GM21390 (cell line): ENCODE measurements around the gene PROM2.

Experiments used
- ATAC-seq: cut with Tn5 transposase; IDR thresholded peaks from one replicate; pipeline ENCODE4 v1.9.1; 2021; ENCODE audit not compliant: unreplicated experiment

PROM2 gene

GRCh38 chr2:95319481-95320343 lies 45.5 kb downstream of the PROM2 start:
- ATAC-seq = no peak

GRCh38 chr2:95320344-95320712 lies 46.1 kb downstream of the PROM2 start:
- ATAC-seq = no peak

GRCh38 chr2:95320986-95321767 lies 46.9 kb downstream of the PROM2 start:
- ATAC-seq = no peak

GRCh38 chr2:95323347-95324155 lies 49.3 kb downstream of the PROM2 start:
- ATAC-seq = no peak

GRCh38 chr2:95325026-95325425 lies 50.8 kb downstream of the PROM2 start:
- ATAC-seq = no peak

DNA sequence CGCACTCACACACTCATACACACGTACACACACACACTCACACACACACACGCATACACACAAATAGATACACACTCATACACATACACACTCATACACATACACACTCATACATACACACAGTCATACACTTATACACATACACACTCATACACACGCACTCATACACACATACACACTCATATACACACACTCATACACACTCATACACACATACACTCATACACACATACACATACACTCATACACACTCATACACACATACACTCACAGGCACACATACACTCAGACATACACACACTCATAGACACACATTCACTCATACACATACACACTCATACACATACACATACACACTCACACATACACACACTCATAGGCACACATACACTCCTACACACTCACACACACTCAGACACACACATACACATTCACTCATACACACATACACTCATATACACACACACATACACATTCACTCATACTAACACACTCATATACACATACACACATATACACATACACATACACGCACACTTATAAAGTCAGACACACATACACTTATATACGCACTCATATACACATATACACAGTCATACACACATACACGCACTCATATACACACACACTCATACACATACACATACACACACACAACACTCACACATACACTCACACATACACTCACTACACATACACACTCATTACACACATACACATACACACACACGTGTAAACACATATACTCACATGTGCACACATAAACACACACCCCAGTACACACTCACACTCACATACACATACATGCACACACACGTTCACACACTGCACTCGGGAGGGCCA lies 51.6 kb downstream of the PROM2 start:
- no peak for ATAC-seq

- ATAC-seq = no peak
These were observed 52.3 kb downstream of the PROM2 start for GRCh38 chr2:95326433-95327140.

DNA sequence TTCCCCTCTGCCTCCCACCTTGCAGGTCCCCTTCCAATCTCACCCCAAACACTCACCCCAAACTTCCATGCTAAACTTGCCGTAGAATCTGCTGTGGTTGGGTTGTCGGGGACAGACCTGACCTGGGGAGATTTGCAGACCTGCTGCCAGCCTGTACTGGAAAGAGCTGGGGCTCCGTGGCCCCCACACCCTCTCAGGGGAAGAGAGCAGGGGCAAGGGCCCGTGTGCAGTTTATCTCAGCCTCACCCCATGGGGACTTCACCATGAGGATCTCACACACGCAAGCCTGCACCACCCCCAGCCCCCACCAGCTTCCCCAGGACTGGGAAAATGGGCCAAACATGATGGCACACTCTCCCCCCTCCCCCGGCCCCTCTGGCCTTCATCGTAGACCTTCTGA lies 53.6 kb downstream of the PROM2 start:
- ATAC-seq = no peak

DNA sequence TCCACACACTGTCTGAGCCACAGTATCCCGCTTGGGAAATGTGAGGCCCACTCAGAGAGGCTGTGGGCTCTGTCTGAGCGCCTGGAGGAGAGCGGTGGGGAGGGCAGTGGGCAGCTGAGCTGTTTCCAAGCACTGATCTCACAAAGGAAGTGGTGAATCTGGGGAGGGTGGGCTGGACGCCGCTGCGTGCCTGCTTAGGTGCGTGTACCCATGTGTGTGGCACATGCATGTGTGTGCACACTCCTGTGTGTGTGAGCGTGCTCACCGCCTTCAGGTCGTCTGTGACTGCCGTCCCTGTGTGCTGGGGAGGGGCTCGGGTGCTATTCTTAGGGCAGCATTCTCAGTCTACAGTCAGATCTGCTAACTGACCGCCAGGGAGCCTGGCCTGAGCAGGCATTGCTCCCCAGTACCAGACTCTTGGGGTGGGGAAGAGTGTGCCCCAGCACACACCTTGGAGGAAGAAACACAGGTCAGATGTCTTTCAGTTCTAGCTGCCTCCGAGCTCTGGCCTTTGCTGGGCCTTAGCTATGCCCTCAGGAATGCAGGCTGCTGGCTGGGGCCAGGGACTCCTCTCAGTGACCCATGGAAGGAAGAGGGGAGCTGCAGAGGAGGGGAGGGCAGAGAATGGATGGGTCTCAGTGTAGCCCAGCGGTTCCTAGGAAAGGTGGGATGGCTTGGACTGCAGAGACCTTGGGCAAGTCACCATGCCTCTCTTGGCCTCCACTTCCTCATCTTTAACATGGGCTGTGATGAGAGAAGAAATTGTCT lies 54.3 kb downstream of the PROM2 start:
- ATAC-seq = no peak

DNA sequence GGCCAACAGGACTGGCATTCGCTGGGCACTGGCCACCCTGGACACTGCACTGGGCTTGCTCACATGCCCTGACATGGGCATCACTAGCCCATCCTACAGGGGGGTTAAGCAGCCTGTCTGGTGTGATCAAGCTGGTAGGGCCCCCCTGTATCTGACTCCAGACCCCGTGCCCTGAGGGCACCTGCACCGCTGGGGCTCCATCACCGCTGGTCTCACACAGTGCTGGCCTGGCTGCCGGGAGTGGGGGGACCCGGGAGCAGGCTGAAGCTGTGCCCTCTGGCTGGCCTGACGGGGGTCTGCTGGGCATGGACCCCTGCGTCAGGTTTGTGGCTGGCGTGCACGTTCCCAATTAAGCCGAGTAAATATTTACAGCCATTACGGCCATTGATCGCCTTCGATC lies 55.2 kb downstream of the PROM2 start:
- ATAC-seq = no peak

DNA sequence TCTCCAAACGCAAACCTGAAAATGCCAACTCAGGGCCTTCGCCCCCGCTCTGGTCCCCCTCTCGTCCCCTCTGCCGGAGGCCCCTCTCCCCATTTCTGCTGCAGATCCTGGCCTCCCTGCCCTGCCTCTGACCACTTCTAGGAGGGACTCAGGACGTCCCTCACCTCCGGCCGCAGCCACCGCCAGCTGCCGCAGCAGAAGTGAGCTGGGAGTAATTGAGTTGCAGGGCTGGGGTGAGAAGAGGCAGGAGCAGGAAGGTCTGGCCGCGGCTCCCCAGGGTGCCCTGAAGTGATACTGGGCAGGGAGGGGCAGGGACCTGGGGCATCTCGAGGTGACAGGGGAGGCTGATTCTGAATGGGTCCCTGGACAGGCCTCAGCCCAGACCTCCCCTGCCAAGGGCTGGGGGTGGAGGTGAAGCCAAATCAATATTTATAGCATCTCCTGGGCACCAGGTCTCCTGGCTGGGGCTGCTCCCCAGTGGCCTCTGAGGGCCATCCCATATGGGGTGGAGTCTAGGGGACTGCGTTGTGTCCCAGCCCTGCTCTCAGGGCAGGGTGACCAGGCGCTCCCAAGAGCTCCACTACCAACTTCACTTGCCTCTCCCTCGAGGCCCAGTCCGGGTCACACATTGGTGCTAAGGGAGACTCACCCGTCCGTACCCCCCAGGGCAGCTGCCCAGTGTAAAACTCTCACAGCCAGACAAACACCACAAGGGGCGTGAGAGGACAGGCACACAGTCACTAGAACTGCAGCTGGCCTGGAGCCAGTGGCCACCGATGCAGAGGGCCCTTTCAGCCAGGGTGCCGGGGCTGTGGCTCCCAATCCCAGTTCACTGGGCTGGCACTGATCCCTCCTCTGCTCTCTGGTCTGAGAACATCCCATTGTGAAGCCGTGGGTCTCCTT lies 55.9 kb downstream of the PROM2 start:
- ATAC-seq = no peak

DNA sequence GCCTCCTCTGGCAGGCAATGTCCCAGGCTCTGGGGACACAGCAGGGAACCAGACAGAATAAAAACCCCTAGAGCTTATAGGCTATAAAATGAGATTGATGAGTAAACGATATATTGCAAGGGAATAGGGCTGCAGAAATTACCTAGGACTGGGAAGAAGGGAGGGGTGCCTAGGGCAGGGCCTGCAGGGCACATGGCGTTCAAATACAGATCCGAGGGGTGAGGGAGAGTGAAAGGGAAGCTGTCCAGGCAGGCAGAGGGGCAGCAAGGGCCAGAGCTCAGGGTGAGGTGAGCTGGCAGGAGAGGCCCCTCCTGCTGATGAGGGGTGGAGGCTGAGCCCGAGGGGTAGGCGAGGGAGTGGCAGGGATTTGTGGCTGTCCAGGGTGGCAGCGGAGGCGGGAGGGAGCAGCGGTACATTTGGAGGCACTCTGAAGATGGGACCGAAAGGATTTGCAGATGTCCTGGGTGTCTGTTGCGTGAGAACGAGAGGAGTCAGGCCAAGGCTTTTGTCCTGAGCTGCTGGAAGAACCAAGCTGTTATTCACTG lies 56.6 kb downstream of the PROM2 start:
- no peak for ATAC-seq

DNA sequence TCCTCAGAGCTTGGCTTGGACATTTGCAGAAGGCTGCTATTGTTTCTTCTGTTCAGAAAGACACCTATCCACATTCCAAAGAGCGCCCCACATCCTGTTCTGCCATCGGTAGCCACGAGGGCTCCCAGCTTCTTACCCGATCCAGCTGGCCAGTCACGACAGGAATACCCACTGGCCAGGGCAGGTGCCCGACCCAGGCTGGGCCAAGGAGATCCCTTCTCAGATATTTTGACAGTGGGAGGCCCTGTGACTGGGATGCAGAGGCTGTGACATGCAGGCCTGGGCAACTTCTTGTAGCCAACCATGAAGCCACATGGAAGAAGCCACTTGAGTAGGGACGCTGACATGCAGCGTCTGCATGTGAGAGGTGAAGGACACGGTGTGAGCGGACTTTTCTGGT lies 57.4 kb downstream of the PROM2 start:
- ATAC-seq = no peak

GRCh38 chr2:95332036-95332435 lies 57.8 kb downstream of the PROM2 start:
- no peak for ATAC-seq

DNA sequence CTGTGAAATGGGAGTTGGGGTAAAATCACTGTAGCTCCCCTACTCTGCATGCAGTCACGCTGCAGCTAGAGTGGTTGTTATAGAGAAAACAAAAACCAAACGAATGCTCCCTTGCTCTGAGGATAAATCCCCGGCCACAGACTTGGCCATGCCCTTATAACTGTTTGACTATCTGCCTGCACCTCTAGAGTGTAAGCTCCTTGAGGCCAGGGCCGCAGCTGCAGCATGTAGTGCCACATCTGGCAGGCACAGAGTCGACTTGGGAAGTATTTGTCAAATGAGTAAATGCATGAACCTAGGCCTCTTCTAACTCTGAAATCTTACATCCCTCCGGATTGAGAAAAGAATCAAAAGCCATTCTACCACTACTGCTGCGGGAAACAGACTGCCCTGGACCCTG lies 58.8 kb downstream of the PROM2 start:
- ATAC-seq = no peak

- ATAC-seq = no peak
These were observed 59.7 kb downstream of the PROM2 start for GRCh38 chr2:95333888-95334338.

GRCh38 chr2:95334916-95335641 lies 60.8 kb downstream of the PROM2 start:
- ATAC-seq = no peak
